T-helper 22 cell (primary cell): ENCODE data around the gene MTHFS.

Experiments
- DNase-seq: peaks from one replicate; pipeline ENCODE4 v3.0.0-alpha.2; 2020; ENCODE audit warnings: low read depth

The MTHFS gene

DNA sequence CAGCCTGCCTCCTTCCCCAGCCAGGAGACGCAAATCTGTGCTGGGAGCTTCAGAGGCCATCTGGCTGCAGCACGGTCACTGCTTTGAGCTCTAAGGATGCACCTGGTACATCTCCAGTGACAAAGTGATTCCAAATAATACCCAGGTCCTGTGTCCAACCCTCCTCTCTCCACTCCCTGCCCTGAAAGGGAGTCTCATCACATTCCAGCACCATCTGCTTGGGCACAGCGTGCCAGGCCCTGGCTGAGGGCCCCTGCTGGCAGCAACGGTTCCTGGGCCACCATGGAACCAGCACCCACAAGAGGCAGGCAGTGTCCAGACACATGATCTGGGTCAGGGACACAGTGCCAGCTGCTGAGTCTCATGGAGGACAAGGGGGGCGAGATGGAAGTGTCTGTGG is 81.3 kb downstream of the MTHFS start:
- DNase-seq: no peak

DNA sequence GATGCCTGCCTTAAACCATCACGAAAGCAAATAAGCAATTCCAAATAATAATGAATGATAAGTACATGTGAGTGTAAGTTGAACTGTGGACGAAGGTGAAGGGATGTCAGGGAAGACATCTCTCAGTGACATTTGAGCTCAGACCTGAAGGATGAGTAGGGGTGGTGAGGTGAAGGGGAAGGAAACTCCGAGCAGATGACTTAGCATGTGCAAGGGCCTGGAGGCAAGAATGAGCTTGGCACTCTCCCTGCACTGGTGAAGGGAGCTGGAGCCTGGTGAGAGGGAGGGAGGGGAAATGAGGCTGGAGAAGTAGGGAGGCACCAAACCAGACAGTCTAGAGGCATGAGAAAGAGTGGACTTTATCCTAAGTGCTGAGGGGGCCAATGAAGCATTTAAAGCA is 84.3 kb downstream of the MTHFS start:
- no peak for DNase-seq

DNA sequence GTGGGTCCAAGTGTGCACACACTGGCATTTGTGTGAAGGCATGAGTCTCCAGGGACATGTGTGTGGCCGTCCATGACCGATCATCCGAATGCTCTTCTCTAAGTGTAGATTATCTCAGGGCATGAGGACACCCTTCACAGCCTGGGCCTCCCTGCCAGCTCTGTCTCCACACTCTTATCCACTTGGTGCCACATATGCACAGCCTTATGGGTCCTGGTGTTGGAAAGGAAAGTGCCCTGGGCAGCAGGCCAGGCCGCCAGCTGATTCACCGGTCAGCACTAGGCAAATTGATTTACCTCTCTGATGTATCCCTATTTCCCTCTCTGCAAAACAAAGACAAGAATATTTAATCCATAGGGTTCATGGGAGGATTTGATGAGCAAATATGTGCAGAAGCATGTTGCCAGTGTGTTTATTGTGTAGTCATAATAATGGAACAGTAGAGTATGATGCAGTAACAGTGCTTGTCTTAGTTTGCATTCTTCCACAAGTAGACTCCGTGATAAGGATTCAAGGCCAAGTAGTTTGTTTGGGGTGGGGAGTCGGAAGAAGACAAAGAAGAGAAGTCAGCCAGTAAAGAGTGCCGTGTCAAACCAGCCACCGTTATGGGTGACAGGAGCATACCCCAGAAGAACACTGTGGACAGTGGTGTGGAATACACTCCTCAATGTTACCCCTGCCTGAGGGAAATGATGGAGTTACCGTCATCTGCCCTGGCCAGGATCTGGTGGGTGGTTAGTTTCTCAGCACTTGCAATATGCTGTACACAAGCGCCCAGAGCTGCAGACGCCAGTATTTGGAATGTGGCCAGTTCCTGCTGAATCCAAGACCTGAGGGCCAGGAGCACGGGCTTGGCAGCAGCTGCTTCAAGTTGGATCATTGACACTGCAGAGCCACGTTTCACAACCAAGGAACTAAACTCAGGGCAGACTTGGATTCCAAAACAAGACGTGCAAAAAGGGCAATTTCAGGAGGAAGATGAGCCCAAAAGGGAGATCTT is 85.1 kb downstream of the MTHFS start:
- DNase-seq: no peak

DNA sequence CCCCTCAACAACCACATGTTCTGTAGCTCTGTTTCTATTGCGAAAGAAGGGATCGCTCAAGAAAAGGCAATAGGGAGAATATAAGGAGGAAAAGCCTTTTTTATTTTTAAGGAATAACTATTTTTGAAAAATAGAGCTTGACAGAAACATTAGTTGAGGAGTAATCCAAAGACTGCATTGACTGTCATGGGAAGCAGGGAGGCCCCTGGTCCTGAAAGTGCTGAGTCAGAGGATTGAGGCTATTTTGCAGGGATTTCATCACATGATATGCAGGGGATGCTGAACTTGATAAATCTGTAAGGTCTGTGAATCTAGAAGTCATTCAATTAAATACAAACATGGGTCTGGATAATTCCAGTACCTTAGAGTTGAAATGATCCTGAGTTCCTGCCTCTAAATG is 92.0 kb downstream of the MTHFS start:
- no peak for DNase-seq

DNA sequence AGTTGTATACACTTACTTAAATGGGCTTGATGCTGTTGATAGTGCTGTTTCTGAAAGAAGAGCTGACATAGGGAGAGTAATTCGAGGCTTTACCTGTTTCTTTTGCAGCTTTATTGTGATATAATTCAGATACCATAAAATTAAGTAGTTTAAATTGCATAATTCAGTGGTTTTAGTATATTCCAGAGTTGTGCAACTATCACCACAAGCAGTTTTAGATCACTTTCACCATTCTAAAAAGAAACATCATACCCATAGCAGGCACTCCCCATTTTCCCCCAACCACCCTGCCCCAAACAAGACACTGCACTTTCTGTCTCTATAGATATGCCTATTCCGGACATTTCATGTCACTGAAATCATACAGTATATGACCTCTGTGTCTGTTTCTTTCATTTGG is 98.5 kb downstream of the MTHFS start:
- no peak for DNase-seq
